K562 (cell line): ENCODE measurements around the gene MRPL44.

Source experiments
- CBX1 ChIP-seq: sonication (generic); IDR thresholded peaks from 2 replicates; pipeline ENCODE4 v1.6.1; 2016; ENCODE audit warnings: antibody characterized with exemption, low read depth, mild to moderate bottlenecking
- ELF2 ChIP-seq: fragments of 250-450 bp; sonication (Bioruptor Pico); IDR thresholded peaks from 2 replicates; pipeline ENCODE4 v1.5.0; 2021; ENCODE audit warnings: mild to moderate bottlenecking
- EP400 ChIP-seq: fragments of 450-650 bp; IDR thresholded peaks from 2 replicates; pipeline ENCODE4 v1.6.1; 2017; ENCODE audit warnings: antibody characterized with exemption, mild to moderate bottlenecking, moderate library complexity
- EZH2 ChIP-seq: IDR thresholded peaks from 2 replicates; pipeline ENCODE4 v1.6.1; 2012; ENCODE audit warnings: low read depth, mild to moderate bottlenecking, inconsistent platforms, low read length, borderline replicate concordance
- MEF2A ChIP-seq: IDR thresholded peaks from 2 replicates; pipeline ENCODE4 v1.6.1; 2011; ENCODE audit warnings: low read depth, mild to moderate bottlenecking, low read length, moderate library complexity; ENCODE audit not compliant: control insufficient read depth
- RBBP5 ChIP-seq: fragments of 200-600 bp; sonication (generic); IDR thresholded peaks from 2 replicates; pipeline ENCODE4 v1.6.1; 2012; ENCODE audit warnings: borderline replicate concordance, mild to moderate bottlenecking, low read length, control low read depth, inconsistent platforms; ENCODE audit not compliant: insufficient read depth, poor library complexity, severe bottlenecking
- TGIF2 ChIP-seq: sonication (generic); formaldehyde crosslinking; IDR thresholded peaks from 2 replicates; pipeline ENCODE4 v1.8.1; 2022; ENCODE audit warnings: mild to moderate bottlenecking, missing genetic modification reagents, moderate library complexity
- ZFX ChIP-seq: sonication (generic); formaldehyde crosslinking; IDR thresholded peaks from 2 replicates; pipeline ENCODE4 v1.8.0; 2022; ENCODE audit warnings: mild to moderate bottlenecking, missing genetic modification reagents, moderate library complexity
- ZNF347 ChIP-seq: fragments of 450-650 bp; formaldehyde crosslinking; IDR thresholded peaks from 2 replicates; pipeline ENCODE4 v1.4.0; 2020; ENCODE audit warnings: low read depth, mild to moderate bottlenecking, moderate library complexity
- ZNF696 ChIP-seq: fragments of 250-450 bp; sonication (Bioruptor Pico); conservative IDR thresholded peaks from 2 replicates; pipeline ENCODE4 v1.4.0; 2020; ENCODE audit warnings: mild to moderate bottlenecking, moderate library complexity
- TF ChIP-seq, protein P1 (sequence below): sonication (generic); formaldehyde crosslinking; IDR thresholded peaks from 2 replicates; pipeline ENCODE4 v1.8.0; 2022; ENCODE audit warnings: mild to moderate bottlenecking, low read depth, missing genetic modification reagents
- TF ChIP-seq, protein P2 (sequence below), 2 experiments: IDR thresholded peaks; 2 replicates each; pipeline ENCODE4 v1.6.1; 2011; ENCODE audit warnings: borderline replicate concordance in 1 of 2, control low read depth in 1 of 2, low read depth in 1 of 2, low read length in 1 of 2, mild to moderate bottlenecking in 1 of 2, mixed read lengths in 1 of 2, moderate library complexity in 1 of 2; ENCODE audit not compliant: insufficient read depth in 1 of 2, insufficient read length in 1 of 2, poor library complexity in 1 of 2, severe bottlenecking in 1 of 2; ENCODE audit errors: extremely low read depth in 1 of 2
- TF ChIP-seq, protein P3 (sequence below), 3 experiments: IDR thresholded peaks in 2 of 3; conservative IDR thresholded peaks in 1 of 3; 2 replicates each; pipeline ENCODE4 v1.5.1; 2011 to 2012; ENCODE audit warnings: low read length in 3 of 3, mild to moderate bottlenecking in 3 of 3, control low read depth in 2 of 3, improper control_type of control experiment in 1 of 3, inconsistent platforms in 1 of 3, low read depth in 1 of 3, mixed read lengths in 1 of 3, moderate library complexity in 1 of 3; ENCODE audit not compliant: insufficient read depth in 2 of 3

- TF ChIP-seq, protein P1, sequence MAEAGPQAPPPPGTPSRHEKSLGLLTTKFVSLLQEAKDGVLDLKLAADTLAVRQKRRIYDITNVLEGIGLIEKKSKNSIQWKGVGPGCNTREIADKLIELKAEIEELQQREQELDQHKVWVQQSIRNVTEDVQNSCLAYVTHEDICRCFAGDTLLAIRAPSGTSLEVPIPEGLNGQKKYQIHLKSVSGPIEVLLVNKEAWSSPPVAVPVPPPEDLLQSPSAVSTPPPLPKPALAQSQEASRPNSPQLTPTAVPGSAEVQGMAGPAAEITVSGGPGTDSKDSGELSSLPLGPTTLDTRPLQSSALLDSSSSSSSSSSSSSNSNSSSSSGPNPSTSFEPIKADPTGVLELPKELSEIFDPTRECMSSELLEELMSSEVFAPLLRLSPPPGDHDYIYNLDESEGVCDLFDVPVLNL (CRISPR knock-in tag) = no peak
- no peak for TF ChIP-seq EZH2
- TF ChIP-seq, protein P2, sequence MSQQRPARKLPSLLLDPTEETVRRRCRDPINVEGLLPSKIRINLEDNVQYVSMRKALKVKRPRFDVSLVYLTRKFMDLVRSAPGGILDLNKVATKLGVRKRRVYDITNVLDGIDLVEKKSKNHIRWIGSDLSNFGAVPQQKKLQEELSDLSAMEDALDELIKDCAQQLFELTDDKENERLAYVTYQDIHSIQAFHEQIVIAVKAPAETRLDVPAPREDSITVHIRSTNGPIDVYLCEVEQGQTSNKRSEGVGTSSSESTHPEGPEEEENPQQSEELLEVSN (IDR thresholded peaks at IDR 0.05; ENCODE audit: borderline replicate concordance in 1 of 2, extremely low read depth in 1 of 2, insufficient read depth in 1 of 2, insufficient read length in 1 of 2, low read depth in 1 of 2, low read length in 1 of 2, poor library complexity in 1 of 2, severe bottlenecking in 1 of 2) = no peak
- no peak for TF ChIP-seq ZNF696 (CRISPR knock-in tag)
- no peak for TF ChIP-seq MEF2A
- TF ChIP-seq, protein P3, sequence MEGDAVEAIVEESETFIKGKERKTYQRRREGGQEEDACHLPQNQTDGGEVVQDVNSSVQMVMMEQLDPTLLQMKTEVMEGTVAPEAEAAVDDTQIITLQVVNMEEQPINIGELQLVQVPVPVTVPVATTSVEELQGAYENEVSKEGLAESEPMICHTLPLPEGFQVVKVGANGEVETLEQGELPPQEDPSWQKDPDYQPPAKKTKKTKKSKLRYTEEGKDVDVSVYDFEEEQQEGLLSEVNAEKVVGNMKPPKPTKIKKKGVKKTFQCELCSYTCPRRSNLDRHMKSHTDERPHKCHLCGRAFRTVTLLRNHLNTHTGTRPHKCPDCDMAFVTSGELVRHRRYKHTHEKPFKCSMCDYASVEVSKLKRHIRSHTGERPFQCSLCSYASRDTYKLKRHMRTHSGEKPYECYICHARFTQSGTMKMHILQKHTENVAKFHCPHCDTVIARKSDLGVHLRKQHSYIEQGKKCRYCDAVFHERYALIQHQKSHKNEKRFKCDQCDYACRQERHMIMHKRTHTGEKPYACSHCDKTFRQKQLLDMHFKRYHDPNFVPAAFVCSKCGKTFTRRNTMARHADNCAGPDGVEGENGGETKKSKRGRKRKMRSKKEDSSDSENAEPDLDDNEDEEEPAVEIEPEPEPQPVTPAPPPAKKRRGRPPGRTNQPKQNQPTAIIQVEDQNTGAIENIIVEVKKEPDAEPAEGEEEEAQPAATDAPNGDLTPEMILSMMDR (IDR thresholded peaks at IDR 0.05 in 2 of 3, conservative IDR thresholded peaks at IDR 0.05 in 1 of 3; ENCODE audit: insufficient read depth in 2 of 3, low read depth in 1 of 3, low read length in 3 of 3) = no peak
- TF ChIP-seq TGIF2 (CRISPR knock-in tag) = no peak
- TF ChIP-seq ELF2 (CRISPR knock-in tag) = no peak
- TF ChIP-seq CBX1 = no peak
- no peak for TF ChIP-seq ZNF347 (CRISPR knock-in tag)
- no peak for TF ChIP-seq EP400
- TF ChIP-seq ZFX (CRISPR knock-in tag) = no peak
- TF ChIP-seq RBBP5 = no peak
These were observed 13.7 kb upstream of the MRPL44 start for GRCh38 chr2:223943561-223944008.
